Measurements from ENCODE around the gene ADI1. TPM values are rescaled to one million over a fixed set of nuclear protein-coding genes. Genes with fewer than 3 reads are reported as not detected.

Gene ADI1
- total and polyA plus RNA-seq, 2 of the 8 experiments (the other 6 are each of a cell fraction or from before 2014, with no cell fraction given) = 12.2 to 40.2 TPM

DNA sequence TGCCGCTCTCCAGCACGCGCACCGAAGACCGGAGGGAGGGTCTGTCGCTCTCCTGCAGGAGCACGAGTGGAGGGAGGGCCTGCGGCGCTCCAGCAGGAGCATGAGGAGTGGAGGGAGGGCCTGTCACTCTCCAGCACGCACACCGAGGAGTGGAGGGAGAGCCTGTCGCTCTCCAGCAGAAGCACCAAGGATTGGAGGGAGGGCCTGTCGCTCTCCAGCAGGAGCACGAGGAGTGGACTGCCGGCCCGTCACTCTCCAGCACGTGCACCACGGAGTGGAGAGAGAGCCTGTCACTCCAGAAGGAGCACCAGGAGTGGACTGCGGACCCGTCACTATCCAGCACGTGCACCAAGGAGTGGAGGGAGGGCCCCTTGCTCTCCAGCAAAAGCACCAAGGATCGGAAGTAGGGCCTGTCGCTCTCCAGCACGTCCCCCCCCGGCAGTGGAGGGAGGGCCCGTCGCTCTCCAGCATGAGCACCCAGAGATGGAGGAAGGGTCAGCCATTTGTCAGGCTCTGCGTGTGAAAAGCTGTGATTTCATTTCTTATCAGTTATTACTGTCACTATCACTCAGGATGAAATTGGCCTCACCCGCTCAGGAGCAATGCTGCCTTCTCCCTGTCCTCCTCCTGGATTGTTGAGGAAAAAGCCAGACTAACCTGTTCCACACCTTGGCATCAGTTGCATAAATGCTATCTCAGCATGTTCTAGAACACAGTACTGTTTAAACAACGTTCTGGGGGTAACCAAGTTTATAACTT is 35.9 kb downstream of the ADI1 start:
- CTCF ChIA-PET (ENCODE audit: partially characterized antibody) = interaction anchor here (1.4 to 15.8 kb wide), 2 partner anchors 10 to 21 kb away, joined by 3 to 152 read pairs; no protein-coding TSS in a partner anchor
- H3K23ac ChIP-seq (ENCODE audit: insufficient read length) = no peak overlapping the region
- no peak overlapping the region for H4K5ac ChIP-seq (ENCODE audit: insufficient read length, low read depth, low read length)
- WGBS, 2 experiments (ENCODE audit: extremely low coverage in 1 of 2, insufficient coverage in 1 of 2, insufficient read length in 1 of 2, insufficient replicate concordance in 2 of 2, low coverage in 1 of 2, low lambda C conversion rate in 2 of 2, missing lambda C conversion rate in 1 of 2) = 65% methylated on average over 29 of the region's 30 CpGs; no CpG with 5 or more reads in 1 of the 2 experiments
- H2BK120ac ChIP-seq (replicated peaks; ENCODE audit: low read depth, low read length) = no peak overlapping the region
- no peak overlapping the region for H2AFZ ChIP-seq (ENCODE audit: low read length)
- H3K4me2 ChIP-seq (ENCODE audit: insufficient read depth in 1 of 2, low read depth in 2 of 2, low read length in 2 of 2) = peak overlapping the region in 1 of 2 experiments; percentile 17; a peak in 1 of 4 replicates
- H3K36me3 ChIP-seq (ENCODE audit: control insufficient read depth in 2 of 4, insufficient read depth in 4 of 4, low read length in 3 of 4) = peaks cover 0 to 13% (median 0%) of the 10 kb centered on the region in 4 experiments; a peak in 3 of 8 replicates
- peak overlapping the region; percentile 19 for H3K4ac ChIP-seq (replicated peaks; ENCODE audit: insufficient read length, low read depth, low read length)
- FAIRE-seq = no peak
- no peaks in the 10 kb centered on the region for H3K79me2 ChIP-seq (ENCODE audit: control insufficient read depth in 1 of 2, insufficient read depth in 2 of 2, low read length in 2 of 2)
- H3K4me1 ChIP-seq (replicated peaks in 1 of 4; ENCODE audit: control insufficient read depth in 3 of 4, insufficient read depth in 4 of 4, low read length in 3 of 4) = no peaks in the 10 kb centered on the region; a peak in 1 of 7 replicates
- peak overlapping the region in 1 of 4 experiments; percentile 36; a peak in 3 of 8 replicates for H3K4me3 ChIP-seq (ENCODE audit: extremely low read depth in 1 of 4, insufficient read depth in 2 of 4, low read depth in 3 of 4, low read length in 4 of 4)
- H3K56ac ChIP-seq (replicated peaks; ENCODE audit: insufficient read length, low read depth, low read length) = no peak overlapping the region
- no peak overlapping the region for H2BK5ac ChIP-seq (ENCODE audit: low read depth, low read length)
- no peaks in the 10 kb centered on the region for H3K27me3 ChIP-seq (replicated peaks in 1 of 4; ENCODE audit: control insufficient read depth in 3 of 4, extremely low read depth in 1 of 4, insufficient read depth in 3 of 4, low read length in 3 of 4)
- POLR2A ChIA-PET (ENCODE audit: partially characterized antibody) = interaction anchor here (0.8 to 1.6 kb wide), 6 partner anchors 8 to 60 kb away, joined by 3 to 5 read pairs (median 4); no protein-coding TSS in a partner anchor
- H4K20me1 ChIP-seq (replicated peaks in 1 of 2; ENCODE audit: control insufficient read depth in 1 of 2, insufficient read depth in 2 of 2, low read length in 2 of 2) = no peaks in the 10 kb centered on the region
- peak; percentile 83 to 93 for DNase-seq (ENCODE audit: low read depth in 1 of 2, low spot score in 2 of 2)
- peaks cover 0 to 17% of the 10 kb centered on the region in 2 experiments; a peak in 1 of 4 replicates for H3K9me3 ChIP-seq (ENCODE audit: insufficient read depth in 2 of 2, low read depth in 1 of 2, low read length in 1 of 2)
- H3K23me2 ChIP-seq (ENCODE audit: low read depth, low read length) = 0 out of 2 replicates have a peak, but pooled peaks cover 2% of the 10 kb centered on the region
- no peak overlapping the region for H3K27ac ChIP-seq (ENCODE audit: low read depth, low read length)
- peak overlapping the region; percentile 24; the same call in 1 of the 2 replicates for H3K18ac ChIP-seq (ENCODE audit: extremely low read depth, low read length)
- no peak overlapping the region for H2BK15ac ChIP-seq (ENCODE audit: low read length)
- no peak overlapping the region for H3K14ac ChIP-seq (ENCODE audit: insufficient read length)
- no peak overlapping the region for H2AK5ac ChIP-seq (ENCODE audit: low read depth, low read length)
- no peak overlapping the region; a peak in 1 of 7 replicates for H3K9ac ChIP-seq (replicated peaks in 1 of 4; ENCODE audit: extremely low read depth in 1 of 4, low read depth in 3 of 4, low read length in 3 of 4)
- no peak overlapping the region for H2BK12ac ChIP-seq (ENCODE audit: low read depth, low read length)
- H4K8ac ChIP-seq (ENCODE audit: extremely low read depth, insufficient read depth, low read length) = no peak overlapping the region; the same call in 1 of the 2 replicates
- H3K79me1 ChIP-seq (ENCODE audit: low read depth, low read length) = no peaks in the 10 kb centered on the region
- no peak overlapping the region for H2BK20ac ChIP-seq (ENCODE audit: low read length)
- H4K91ac ChIP-seq (replicated peaks; ENCODE audit: insufficient read length, low read length) = no peak overlapping the region
- TF ChIP-seq SIN3A (conservative IDR thresholded peaks at IDR 0.05 in 1 of 2, IDR thresholded peaks at IDR 0.05 in 1 of 2; ENCODE audit: low read depth in 1 of 2, low read length in 2 of 2) (0 out of 4 replicates have a peak, but pooled peaks of 1 of the 2 experiments have one; percentile 59), CHD2 (IDR thresholded peaks at IDR 0.05; ENCODE audit: low read length) (peak; percentile 98), MAFK (IDR thresholded peaks at IDR 0.05; ENCODE audit: low read depth, low read length) (no peak), RFX5 (IDR thresholded peaks at IDR 0.05; ENCODE audit: borderline replicate concordance, low read depth, low read length) (no peak), SP1 (IDR thresholded peaks at IDR 0.05; ENCODE audit: low read depth, low read length) (peak; percentile 100), TCF12 (IDR thresholded peaks at IDR 0.05; ENCODE audit: low read depth, low read length) (peak; percentile 68; the same call in 1 of the 2 replicates), SP4 (IDR thresholded peaks at IDR 0.05; ENCODE audit: low read length) (peak; percentile 94; the same call in 1 of the 2 replicates), NRF1 (IDR thresholded peaks at IDR 0.05; ENCODE audit: low read depth, low read length) (no peak), SP2 (IDR thresholded peaks at IDR 0.05; ENCODE audit: low read length) (peak; percentile 96)
- TF ChIP-seq, protein P1, sequence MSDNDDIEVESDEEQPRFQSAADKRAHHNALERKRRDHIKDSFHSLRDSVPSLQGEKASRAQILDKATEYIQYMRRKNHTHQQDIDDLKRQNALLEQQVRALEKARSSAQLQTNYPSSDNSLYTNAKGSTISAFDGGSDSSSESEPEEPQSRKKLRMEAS (IDR thresholded peaks at IDR 0.05) = peak; percentile 83
- TF ChIP-seq, protein P2, sequence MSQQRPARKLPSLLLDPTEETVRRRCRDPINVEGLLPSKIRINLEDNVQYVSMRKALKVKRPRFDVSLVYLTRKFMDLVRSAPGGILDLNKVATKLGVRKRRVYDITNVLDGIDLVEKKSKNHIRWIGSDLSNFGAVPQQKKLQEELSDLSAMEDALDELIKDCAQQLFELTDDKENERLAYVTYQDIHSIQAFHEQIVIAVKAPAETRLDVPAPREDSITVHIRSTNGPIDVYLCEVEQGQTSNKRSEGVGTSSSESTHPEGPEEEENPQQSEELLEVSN (IDR thresholded peaks at IDR 0.05) = peak; percentile 85

All from H1 (cell line).